Testis (tissue), 3 donors: ENCODE data around the gene OR52W1. TPM values are rescaled to one million over a fixed set of nuclear protein-coding genes. Genes with fewer than 3 reads are reported as not detected.

Experiments used
- DNase-seq: peaks from one replicate; pipeline ENCODE4 v3.0.0-alpha.2; 2019
- H3K27ac ChIP-seq, 2 donors: fragments of 200-600 bp; sonication (generic); one replicate each; pipeline ENCODE4 v1.5.1; 2019
- H3K27me3 ChIP-seq: fragments of 200-600 bp; sonication (generic); one replicate; pipeline ENCODE4 v1.5.1; 2019
- H3K36me3 ChIP-seq: fragments of 200-600 bp; sonication (generic); one replicate; pipeline ENCODE4 v1.5.1; 2017; ENCODE audit warnings: low read depth; ENCODE audit errors: missing control alignments
- H3K4me1 ChIP-seq: fragments of 200-600 bp; sonication (generic); one replicate; pipeline ENCODE4 v1.5.1; 2019
- H3K4me3 ChIP-seq, 2 donors: fragments of 200-600 bp; sonication (generic); one replicate each; pipeline ENCODE4 v1.5.1; 2017 to 2019
- H3K9me3 ChIP-seq: fragments of 200-600 bp; sonication (generic); one replicate; pipeline ENCODE4 v1.5.1; 2017
- CTCF ChIP-seq, 3 experiments: fragments of 450-650 bp in 2 of 3; fragments of 200-600 bp in 1 of 3; sonication (generic) in 1 of 3; IDR thresholded peaks; one replicate each; pipeline ENCODE4 v1.5.1; 2016 to 2019; ENCODE audit warnings: antibody characterized with exemption in 3 of 3, mild to moderate bottlenecking in 2 of 3, moderate library complexity in 1 of 3
- POLR2A ChIP-seq: fragments of 450-650 bp; IDR thresholded peaks from one replicate; pipeline ENCODE4 v1.6.1; 2017; ENCODE audit warnings: antibody characterized with exemption, mild to moderate bottlenecking, moderate library complexity
- WGBS, 2 donors: methylation state at CpG; one replicate each; pipeline ENCODE4 v1.1.5; 2018; 5-methylcytosine and 5-hydroxymethylcytosine counted together
- intact Hi-C: fragments of 100-400 bp; cut with DNase I; formaldehyde crosslinking; loops from one replicate; pipeline ENCODE4 v1.15.1; 2023; ENCODE audit warnings: low total_unique reads
- polyA plus RNA-seq: library from polyadenylated mRNA; stranded (reverse); fragments of 350-450 nt; fragmentation: Illumina TruSeq; extraction: RNeasy Lipid Tissue Mini Kit (QIAGEN cat#74804); gene quantifications from one replicate; pipeline ENCODE4 v1.2.3, GENCODE V29; 2014; ENCODE audit warnings: low read depth, low replicate concordance; ENCODE audit not compliant: insufficient read depth
- total RNA-seq, 2 donors: library from RNA; depleted of rRNA; stranded (reverse); fragments of >200 nt; gene quantifications; one replicate each; pipeline ENCODE4 v1.2.3, GENCODE V29; 2016

OR52W1 gene
- total and polyA plus RNA-seq, 3 donors from 2014 or later: not detected

GRCh38 chr11:6205366-6205765 is 6.3 kb downstream of the OR52W1 start, which contains the start of gene C11orf42:
TSS of gene C11orf42 (plus strand) at chr11:6205557. CDS start at chr11:6205616, 59 bp downstream.
- H3K4me1 ChIP-seq: no peaks in the 10 kb centered on the region
- no peak for DNase-seq
- H3K4me3 ChIP-seq: no peak within 1 kb of the TSS
- no peaks in the 10 kb centered on the region for H3K27me3 ChIP-seq
- TF ChIP-seq POLR2A (no peak), CTCF (IDR thresholded peaks at IDR 0.05) (no peak)
- H3K27ac ChIP-seq: no peak within 1 kb of the TSS
- 85 to 100% methylated on average over 1 of the region's 1 CpG for WGBS, 2 donors
- H3K9me3 ChIP-seq: no peaks in the 10 kb centered on the region
- no peaks in the 10 kb centered on the region for H3K36me3 ChIP-seq
- intact Hi-C loops: no loop called here

- no peak for TF ChIP-seq POLR2A
- TF ChIP-seq CTCF (IDR thresholded peaks at IDR 0.05): no peak
- H3K4me1 ChIP-seq: no peaks in the 10 kb centered on the region
- no peaks in the 10 kb centered on the region for H3K9me3 ChIP-seq
- H3K4me3 ChIP-seq: no peak overlapping the region
- H3K27ac ChIP-seq: no peak overlapping the region
- intact Hi-C loops: no loop called here
- no peaks in the 10 kb centered on the region for H3K27me3 ChIP-seq
- DNase-seq: no peak
- WGBS, 2 donors: 81% methylated on average over 3 of the region's 3 CpGs
- no peaks in the 10 kb centered on the region for H3K36me3 ChIP-seq
Observed at GRCh38 chr11:6206456-6207180, 7.6 kb downstream of the OR52W1 start.

GRCh38 chr11:6209801-6210200 is 10.8 kb downstream of the OR52W1 start:
- DNase-seq: no peak
- TF ChIP-seq POLR2A (no peak), CTCF (IDR thresholded peaks at IDR 0.05) (no peak)
- no peaks in the 10 kb centered on the region for H3K4me1 ChIP-seq
- H3K36me3 ChIP-seq: no peaks in the 10 kb centered on the region
- intact Hi-C loops: no loop called here
- no peaks in the 10 kb centered on the region for H3K27me3 ChIP-seq
- no peak overlapping the region for H3K27ac ChIP-seq
- 98 to 100% methylated on average over 1 to 12 of the region's 12 CpGs for WGBS, 2 donors
- no peak overlapping the region for H3K4me3 ChIP-seq
- H3K9me3 ChIP-seq: no peaks in the 10 kb centered on the region

- WGBS, 2 donors: 97% methylated on average over 9 of the region's 9 CpGs
- no peak for DNase-seq
Observed at GRCh38 chr11:6210274-6210955, 11.4 kb downstream of the OR52W1 start.

More at GRCh38 chr11:6210274-6210955, 11.4 kb downstream of the OR52W1 start:
- TF ChIP-seq POLR2A (no peak), CTCF (IDR thresholded peaks at IDR 0.05) (no peak)
- H3K4me3 ChIP-seq: no peak overlapping the region
- no peaks in the 10 kb centered on the region for H3K9me3 ChIP-seq
- H3K27ac ChIP-seq: no peak overlapping the region
- no peaks in the 10 kb centered on the region for H3K27me3 ChIP-seq
- intact Hi-C loops: no loop called here
- no peaks in the 10 kb centered on the region for H3K4me1 ChIP-seq
- H3K36me3 ChIP-seq: no peaks in the 10 kb centered on the region
